ENCODE data around the gene FAF2. TPM values are rescaled to one million over a fixed set of nuclear protein-coding genes. Genes with fewer than 3 reads are reported as not detected.
A peak's percentile ranks its signal among the peaks of the same experiment; 100 is the strongest.

Gene FAF2
- total RNA-seq, 1 experiment from 2014 or later = 44.4 TPM

GRCh38 chr5:176540956-176541337 lies 92.8 kb downstream of the FAF2 start:
- Mint-ChIP-seq H3K4me3 (peak overlapping the region in 1 of 2 experiments; percentile 87; a peak in 2 of 5 replicates), H3K27ac (peak overlapping the region; percentile 40 to 70 (median 52); a peak in 3 of 7 replicates), H3K27me3 (ENCODE audit: low read depth) (peaks cover 3% of the 10 kb centered on the region; the same call in 1 of the 2 replicates), H3K4me1 (peaks cover 47 to 50% of the 10 kb centered on the region in 2 experiments), H3K9me3 (no peaks in the 10 kb centered on the region), H3K36me3 (ENCODE audit: insufficient read depth in 1 of 3, low read depth in 3 of 3) (peaks cover 2 to 4% (median 4%) of the 10 kb centered on the region in 3 experiments; a peak in 6 of 7 replicates)
- Histone ChIP-seq H3K4ac (ENCODE audit: low read depth, low read length) (peak overlapping the region; percentile 36; the same call in 1 of the 2 replicates), H3K79me1 (ENCODE audit: insufficient read depth, low read depth, low read length, poor library complexity, severe bottlenecking) (no peaks in the 10 kb centered on the region), H3T11ph (ENCODE audit: low read length) (no peak overlapping the region), H3K18ac (ENCODE audit: insufficient read length, low read depth, low read length) (peak overlapping the region; percentile 45), H2AFZ (ENCODE audit: low read length) (no peak overlapping the region), H4K5ac (ENCODE audit: insufficient read length, low read depth, low read length) (no peak overlapping the region), H2BK20ac (ENCODE audit: low read depth, low read length, poor library complexity, severe bottlenecking) (no peak overlapping the region), H3K23me2 (ENCODE audit: insufficient read length, low read depth, low read length, poor library complexity, severe bottlenecking) (peaks cover 18% of the 10 kb centered on the region), H3K4me2 (ENCODE audit: insufficient read depth, insufficient read length, low read length) (peak overlapping the region; percentile 55), H4K8ac (replicated peaks; ENCODE audit: insufficient read length, low read depth, low read length) (no peak overlapping the region), H3K9ac (ENCODE audit: extremely low read depth, insufficient read length, low read length) (no peak overlapping the region), H3K9me3 (ENCODE audit: control insufficient read depth, low read depth, low read length) (no peaks in the 10 kb centered on the region), H3K56ac (ENCODE audit: insufficient read length, low read depth, low read length) (no peak overlapping the region), H4K91ac (ENCODE audit: insufficient read length, low read depth, low read length) (no peak overlapping the region), H3K27me3 (ENCODE audit: insufficient read depth, low read length) (no peaks in the 10 kb centered on the region), H3K23ac (ENCODE audit: insufficient read length, low read depth, low read length) (no peak overlapping the region), H2AK5ac (ENCODE audit: insufficient read length, low read length) (no peak overlapping the region), H2BK5ac (ENCODE audit: insufficient read length, low read length) (no peak overlapping the region), H2BK12ac (ENCODE audit: insufficient read length, low read depth, low read length) (peak overlapping the region; percentile 63), H3K27ac (ENCODE audit: insufficient read length, low read depth, low read length) (no peak overlapping the region), H4K20me1 (ENCODE audit: control insufficient read depth, insufficient read depth, insufficient read length) (peaks cover 4% of the 10 kb centered on the region), H3K79me2 (ENCODE audit: insufficient read depth, low read length) (peaks cover 4% of the 10 kb centered on the region), H3K14ac (ENCODE audit: insufficient read depth, low read length) (peak overlapping the region; percentile 55), H2BK15ac (ENCODE audit: low read depth, low read length) (0 out of 2 replicates have a peak overlapping the region, but pooled peaks have one; percentile 13), H2BK120ac (ENCODE audit: low read depth, low read length, poor library complexity, severe bottlenecking) (peak overlapping the region; percentile 79), H3K4me1 (ENCODE audit: insufficient read depth, low read length) (peaks cover 13% of the 10 kb centered on the region; the same call in 1 of the 2 replicates)
- DNase-seq = no peak
- TF ChIP-seq, protein P1, sequence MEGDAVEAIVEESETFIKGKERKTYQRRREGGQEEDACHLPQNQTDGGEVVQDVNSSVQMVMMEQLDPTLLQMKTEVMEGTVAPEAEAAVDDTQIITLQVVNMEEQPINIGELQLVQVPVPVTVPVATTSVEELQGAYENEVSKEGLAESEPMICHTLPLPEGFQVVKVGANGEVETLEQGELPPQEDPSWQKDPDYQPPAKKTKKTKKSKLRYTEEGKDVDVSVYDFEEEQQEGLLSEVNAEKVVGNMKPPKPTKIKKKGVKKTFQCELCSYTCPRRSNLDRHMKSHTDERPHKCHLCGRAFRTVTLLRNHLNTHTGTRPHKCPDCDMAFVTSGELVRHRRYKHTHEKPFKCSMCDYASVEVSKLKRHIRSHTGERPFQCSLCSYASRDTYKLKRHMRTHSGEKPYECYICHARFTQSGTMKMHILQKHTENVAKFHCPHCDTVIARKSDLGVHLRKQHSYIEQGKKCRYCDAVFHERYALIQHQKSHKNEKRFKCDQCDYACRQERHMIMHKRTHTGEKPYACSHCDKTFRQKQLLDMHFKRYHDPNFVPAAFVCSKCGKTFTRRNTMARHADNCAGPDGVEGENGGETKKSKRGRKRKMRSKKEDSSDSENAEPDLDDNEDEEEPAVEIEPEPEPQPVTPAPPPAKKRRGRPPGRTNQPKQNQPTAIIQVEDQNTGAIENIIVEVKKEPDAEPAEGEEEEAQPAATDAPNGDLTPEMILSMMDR (conservative IDR thresholded peaks at IDR 0.05) = no peak
- WGBS (ENCODE audit: extremely low coverage, insufficient read length, low lambda C conversion rate) = no CpG with 5 or more reads among the region's 8 CpGs

All from H9 (cell line).